Tracheal epithelial cell (primary cell): Measurements from ENCODE around the gene NBAS. TPM values are rescaled to one million over a fixed set of nuclear protein-coding genes. Genes with fewer than 3 reads are reported as not detected.

Source experiments
- total RNA-seq: library from RNA; depleted of rRNA; stranded (reverse); fragments of >200 nt; gene quantifications from 2 replicates; pipeline ENCODE4 v1.2.1, GENCODE V29; 2014

Gene NBAS
- 69.6 and 97.0 TPM in 2 replicates for total RNA-seq

DNA sequence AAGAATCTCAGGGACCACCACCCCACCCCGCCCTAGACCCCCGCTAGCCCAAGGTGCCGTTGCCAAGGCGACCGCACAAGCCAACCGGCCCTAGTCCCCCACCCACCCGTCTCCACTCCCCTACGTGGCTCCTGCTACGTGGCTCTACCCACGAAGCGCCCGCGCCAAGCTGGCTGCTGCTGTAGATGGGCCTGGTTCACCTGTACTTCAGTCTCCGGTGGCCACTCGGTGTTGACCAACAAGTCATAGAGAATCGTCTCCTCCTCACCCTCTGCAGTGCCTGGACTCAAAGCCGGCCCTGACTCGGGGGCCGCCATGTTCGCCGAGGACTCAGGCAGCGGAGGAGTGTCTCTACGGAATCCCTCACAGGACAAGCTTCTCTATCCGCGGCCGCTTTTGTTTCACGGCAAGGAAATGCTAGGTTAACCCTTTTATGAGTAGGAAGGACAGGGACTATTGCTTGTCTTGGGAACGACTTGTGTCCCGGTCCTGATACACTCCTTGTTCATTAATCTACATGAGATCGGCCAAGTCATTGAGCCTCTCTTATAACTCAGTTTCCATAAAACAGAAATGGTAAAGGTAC lies at the start of gene NBAS:
Gene NBAS (minus strand): TSS at position 347 of the 586 bp plus-strand sequence. CDS start 30 bp downstream, at position 317.

DNA sequence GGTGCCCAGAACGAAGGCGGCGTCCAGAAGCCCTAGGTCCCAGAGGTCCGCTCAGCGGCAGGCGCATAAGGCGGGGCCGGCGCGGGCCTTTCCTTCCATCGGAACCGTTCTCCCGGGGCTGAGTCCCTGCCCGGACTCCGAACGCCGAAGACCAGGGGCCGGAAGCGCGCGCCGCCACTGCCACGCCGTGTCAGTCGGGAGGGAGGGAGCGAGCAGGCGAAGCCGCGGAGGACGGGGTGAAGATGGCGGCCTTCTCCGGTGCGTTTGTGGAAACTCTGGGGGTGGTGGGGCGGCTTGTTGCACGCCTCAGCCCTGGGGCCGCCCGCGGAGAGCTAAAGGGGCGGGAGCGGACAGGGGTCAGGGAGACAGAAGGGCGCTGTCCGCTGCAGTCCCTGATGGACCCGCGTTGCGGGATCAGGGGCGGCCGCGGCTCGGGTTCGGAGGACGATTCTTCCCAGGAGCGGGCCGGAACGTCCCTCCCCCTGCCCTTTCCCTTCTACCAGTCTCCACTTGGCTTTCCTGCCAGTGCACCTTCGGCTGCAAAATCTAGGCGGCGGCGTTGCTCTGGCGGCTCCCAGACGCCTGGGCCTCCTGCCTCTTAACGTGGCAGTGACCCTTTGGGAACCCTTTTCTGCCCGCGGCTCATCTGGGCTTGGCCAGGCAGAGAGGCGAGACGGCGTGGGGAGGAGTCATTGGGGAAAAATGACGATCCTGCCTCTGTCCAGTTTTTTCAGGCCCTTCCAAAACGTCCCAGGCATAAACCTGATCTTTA lies 30.7 kb upstream of the NBAS start, which contains the start of gene DDX1:
Gene DDX1 (plus strand): TSS at position 177 of the 772 bp plus-strand sequence. CDS start 66 bp downstream, at position 243.

Other genes starting within 250 kb of the NBAS start
- gene DDX1, start 30.5 kb upstream of the NBAS start, total RNA-seq = 66.3 TPM in 2 replicates